Measurements from ENCODE around the gene CNNM3. TPM values are rescaled to one million over a fixed set of nuclear protein-coding genes. Genes with fewer than 3 reads are reported as not detected.

CNNM3 gene
- total RNA-seq, 1 donor from 2014 or later = 10.6 TPM

GRCh38 chr2:96811917-96812316 is 4.2 kb upstream of the CNNM3 start:
- no peak overlapping the region for H3K4me3 ChIP-seq (ENCODE audit: low read depth, low read length)
- no peak for DNase-seq (ENCODE audit: low read depth)
- TF ChIP-seq, protein P1, sequence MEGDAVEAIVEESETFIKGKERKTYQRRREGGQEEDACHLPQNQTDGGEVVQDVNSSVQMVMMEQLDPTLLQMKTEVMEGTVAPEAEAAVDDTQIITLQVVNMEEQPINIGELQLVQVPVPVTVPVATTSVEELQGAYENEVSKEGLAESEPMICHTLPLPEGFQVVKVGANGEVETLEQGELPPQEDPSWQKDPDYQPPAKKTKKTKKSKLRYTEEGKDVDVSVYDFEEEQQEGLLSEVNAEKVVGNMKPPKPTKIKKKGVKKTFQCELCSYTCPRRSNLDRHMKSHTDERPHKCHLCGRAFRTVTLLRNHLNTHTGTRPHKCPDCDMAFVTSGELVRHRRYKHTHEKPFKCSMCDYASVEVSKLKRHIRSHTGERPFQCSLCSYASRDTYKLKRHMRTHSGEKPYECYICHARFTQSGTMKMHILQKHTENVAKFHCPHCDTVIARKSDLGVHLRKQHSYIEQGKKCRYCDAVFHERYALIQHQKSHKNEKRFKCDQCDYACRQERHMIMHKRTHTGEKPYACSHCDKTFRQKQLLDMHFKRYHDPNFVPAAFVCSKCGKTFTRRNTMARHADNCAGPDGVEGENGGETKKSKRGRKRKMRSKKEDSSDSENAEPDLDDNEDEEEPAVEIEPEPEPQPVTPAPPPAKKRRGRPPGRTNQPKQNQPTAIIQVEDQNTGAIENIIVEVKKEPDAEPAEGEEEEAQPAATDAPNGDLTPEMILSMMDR (conservative IDR thresholded peaks at IDR 0.05; ENCODE audit: low read depth, low read length) = no peak

DNA sequence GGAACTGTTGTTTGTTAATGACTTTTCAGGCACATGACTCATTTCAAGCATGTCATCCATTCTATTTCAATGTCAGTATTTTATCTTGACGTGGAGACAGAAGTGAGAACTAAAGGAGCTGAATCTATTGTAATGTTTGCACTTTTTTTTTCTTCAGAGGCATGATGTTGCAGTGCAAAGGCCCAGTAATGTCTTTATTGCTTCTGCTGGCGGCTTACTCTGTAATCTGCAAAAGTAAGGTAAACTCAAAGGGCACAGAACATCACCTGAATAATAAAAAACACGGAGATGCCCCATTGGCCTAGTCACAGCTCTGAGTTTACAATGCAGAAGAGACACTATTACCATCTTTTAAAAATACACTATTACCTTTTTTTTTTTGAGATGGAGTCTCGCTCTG is 2.4 kb upstream of the CNNM3 start:
- DNase-seq (ENCODE audit: low read depth) = no peak

DNA sequence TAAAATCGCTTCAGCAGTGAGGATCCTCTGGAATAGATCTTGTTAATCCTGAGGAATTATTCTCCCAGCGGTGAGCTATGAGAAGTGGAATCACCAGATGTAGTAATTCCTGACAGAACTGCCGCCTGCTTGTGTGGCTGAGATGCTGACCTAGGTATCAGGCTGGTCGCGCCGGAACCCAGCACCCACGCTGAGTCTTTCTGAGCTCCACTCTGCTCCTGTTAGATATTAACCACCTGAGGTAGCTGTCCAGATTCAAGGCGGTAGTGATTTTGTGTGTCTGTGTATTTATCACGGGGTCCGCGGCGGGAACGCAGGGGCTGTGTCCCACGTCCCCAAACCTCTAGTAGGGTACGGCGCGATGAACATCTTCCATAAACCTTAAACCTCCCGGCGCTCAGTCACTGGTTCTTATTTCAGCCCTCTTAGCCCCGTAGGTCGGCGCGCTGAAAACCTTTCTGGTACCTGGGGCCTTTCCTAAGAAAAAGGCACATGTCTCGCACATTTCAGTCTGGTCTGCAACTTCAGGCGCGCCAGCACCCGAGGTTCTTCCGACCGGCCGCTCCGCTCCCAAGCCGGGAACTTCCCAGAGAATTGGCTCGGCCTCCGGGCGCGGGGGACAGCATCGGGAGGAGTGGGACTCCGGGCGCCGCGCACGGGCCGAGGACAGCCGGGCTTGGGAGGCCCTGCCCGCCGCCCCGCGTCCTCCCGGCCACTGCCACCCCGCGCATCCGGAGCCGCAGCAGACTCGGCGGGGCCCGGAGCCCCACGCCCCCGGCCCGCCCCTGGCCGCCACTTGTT is 542 bp upstream of the CNNM3 start:
- no peak for DNase-seq (ENCODE audit: low read depth)
- TF ChIP-seq, protein P1 (conservative IDR thresholded peaks at IDR 0.05; ENCODE audit: low read depth, low read length) = no peak
- peak overlapping the region; percentile 68 for H3K4me3 ChIP-seq (ENCODE audit: low read depth, low read length)

More for the DNA sequence above, 2.4 kb upstream of the CNNM3 start:
- TF ChIP-seq, protein P1 (conservative IDR thresholded peaks at IDR 0.05; ENCODE audit: low read depth, low read length) = no peak
- H3K4me3 ChIP-seq (ENCODE audit: low read depth, low read length) = no peak overlapping the region

DNA sequence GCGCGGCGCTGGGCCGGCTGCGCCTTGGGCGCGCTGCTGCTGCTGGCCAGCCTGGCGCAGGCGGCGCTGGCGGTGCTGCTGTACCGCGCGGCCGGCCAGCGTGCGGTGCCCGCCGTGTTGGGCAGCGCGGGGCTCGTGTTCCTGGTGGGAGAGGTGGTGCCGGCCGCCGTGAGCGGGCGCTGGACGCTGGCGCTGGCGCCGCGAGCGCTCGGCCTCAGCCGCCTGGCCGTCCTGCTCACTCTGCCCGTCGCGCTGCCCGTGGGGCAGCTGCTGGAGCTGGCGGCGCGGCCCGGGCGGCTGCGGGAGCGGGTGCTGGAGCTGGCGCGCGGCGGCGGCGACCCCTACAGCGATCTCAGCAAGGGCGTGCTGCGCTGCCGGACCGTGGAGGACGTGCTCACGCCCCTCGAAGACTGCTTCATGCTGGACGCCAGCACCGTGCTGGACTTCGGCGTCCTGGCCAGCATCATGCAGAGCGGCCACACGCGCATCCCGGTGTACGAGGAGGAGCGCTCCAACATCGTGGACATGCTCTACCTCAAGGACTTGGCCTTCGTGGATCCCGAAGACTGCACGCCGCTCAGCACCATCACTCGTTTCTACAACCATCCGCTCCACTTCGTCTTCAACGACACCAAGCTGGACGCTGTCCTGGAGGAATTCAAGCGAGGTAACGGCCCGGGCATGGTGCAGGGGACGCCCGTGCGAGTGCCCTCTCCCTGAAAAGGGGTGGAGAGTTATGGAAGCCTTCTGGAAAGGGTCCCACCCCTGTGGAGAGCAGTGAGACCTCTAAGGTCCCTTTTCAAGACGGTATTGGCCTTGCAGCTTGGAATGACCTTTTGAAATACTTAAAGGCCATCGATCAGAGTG is 1.0 kb downstream of the CNNM3 start:
- TF ChIP-seq, protein P1 (conservative IDR thresholded peaks at IDR 0.05; ENCODE audit: low read depth, low read length) = no peak
- DNase-seq (ENCODE audit: low read depth) = no peak
- H3K4me3 ChIP-seq (ENCODE audit: low read depth, low read length) = peak overlapping the region; percentile 59

DNA sequence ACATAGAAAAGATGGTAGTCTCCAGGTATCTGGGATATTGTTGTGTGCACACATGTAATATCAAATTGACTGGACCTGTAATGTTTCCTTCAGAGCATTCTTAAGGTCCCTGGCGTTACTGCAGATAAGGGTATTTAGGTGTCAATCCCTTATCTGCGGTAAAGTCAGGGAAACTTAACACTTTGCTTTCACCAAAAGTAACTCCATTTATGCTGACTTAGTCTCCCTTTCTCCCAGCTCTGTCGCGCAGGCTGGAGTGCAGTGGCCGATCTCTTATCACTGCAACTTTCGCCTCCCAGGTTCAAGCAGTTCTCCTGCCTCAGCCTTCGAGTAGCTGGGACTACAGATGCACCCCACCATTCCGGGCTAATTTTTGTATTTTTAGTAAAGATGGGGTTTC is 1.8 kb downstream of the CNNM3 start:
- H3K4me3 ChIP-seq (ENCODE audit: low read depth, low read length) = peak overlapping the region; percentile 59
- TF ChIP-seq, protein P1 (conservative IDR thresholded peaks at IDR 0.05; ENCODE audit: low read depth, low read length) = no peak

GRCh38 chr2:96819128-96819875 is 3.2 kb downstream of the CNNM3 start:
- TF ChIP-seq, protein P1 (conservative IDR thresholded peaks at IDR 0.05; ENCODE audit: low read depth, low read length) = no peak

More for the DNA sequence above, 1.8 kb downstream of the CNNM3 start:
- no peak for DNase-seq (ENCODE audit: low read depth)

More at GRCh38 chr2:96819128-96819875, 3.2 kb downstream of the CNNM3 start:
- no peak for DNase-seq (ENCODE audit: low read depth)
- no peak overlapping the region for H3K4me3 ChIP-seq (ENCODE audit: low read depth, low read length)
